ENCODE results near the gene GAS5. TPM values are rescaled to one million over a fixed set of nuclear protein-coding genes. Genes with fewer than 3 reads are reported as not detected.

Gene GAS5
- total RNA-seq: 258 and 398 TPM in 2 replicates

GRCh38 chr1:173867753-173868265 is at the start of gene GAS5:
Gene GAS5 (minus strand): TSS chr1:173867989.

GRCh38 chr1:173917149-173917548 is 49.4 kb upstream of the GAS5 start, which contains the start of gene SERPINC1:
Gene SERPINC1 (minus strand): TSS chr1:173917327. CDS start chr1:173917259, 68 bp downstream.

GRCh38 chr1:173868266-173869020 is 654 bp upstream of the GAS5 start, which contains the start of gene ZBTB37:
Gene ZBTB37 (plus strand): TSS chr1:173868380. CDS start chr1:173870226, 1,846 bp downstream.

GRCh38 chr1:173824315-173825081 is 43.3 kb downstream of the GAS5 start, which contains the start of the genes CENPL and DARS2:
Gene CENPL (minus strand): TSS chr1:173824883. CDS start chr1:173811299, 13,584 bp downstream.
Gene DARS2 (plus strand): TSS chr1:173824673. CDS start chr1:173825230, 557 bp downstream.

Other genes starting within 250 kb of the GAS5 start
- gene TEX50, start 232.7 kb downstream of the GAS5 start, total RNA-seq: not detected in 2 replicates
- gene ANKRD45, start 198.1 kb downstream of the GAS5 start, total RNA-seq: under 0.01 TPM in 1 of 2 replicates, not detected in the other
- 24.7 and 25.1 TPM in 2 replicates for gene KLHL20, start 153.0 kb downstream of the GAS5 start, total RNA-seq
- 19.6 and 29.9 TPM in 2 replicates for gene DARS2, start 43.3 kb downstream of the GAS5 start, total RNA-seq
- gene CENPL, start 43.1 kb downstream of the GAS5 start, total RNA-seq: 11.0 and 12.4 TPM in 2 replicates
- gene ZBTB37, start 391 bp upstream of the GAS5 start, total RNA-seq: 7.5 and 9.3 TPM in 2 replicates
- gene SERPINC1, start 49.3 kb upstream of the GAS5 start, total RNA-seq: not detected in 2 replicates
- gene RC3H1, start 154.4 kb upstream of the GAS5 start, total RNA-seq: 22.8 and 29.8 TPM in 2 replicates